ENCODE results near the gene ARHGAP28. TPM values are rescaled to one million over a fixed set of nuclear protein-coding genes. Genes with fewer than 3 reads are reported as not detected.

ARHGAP28 gene
- total and polyA plus RNA-seq, 7 donors = 0.65 to 8.8 (median 3.0) TPM

DNA sequence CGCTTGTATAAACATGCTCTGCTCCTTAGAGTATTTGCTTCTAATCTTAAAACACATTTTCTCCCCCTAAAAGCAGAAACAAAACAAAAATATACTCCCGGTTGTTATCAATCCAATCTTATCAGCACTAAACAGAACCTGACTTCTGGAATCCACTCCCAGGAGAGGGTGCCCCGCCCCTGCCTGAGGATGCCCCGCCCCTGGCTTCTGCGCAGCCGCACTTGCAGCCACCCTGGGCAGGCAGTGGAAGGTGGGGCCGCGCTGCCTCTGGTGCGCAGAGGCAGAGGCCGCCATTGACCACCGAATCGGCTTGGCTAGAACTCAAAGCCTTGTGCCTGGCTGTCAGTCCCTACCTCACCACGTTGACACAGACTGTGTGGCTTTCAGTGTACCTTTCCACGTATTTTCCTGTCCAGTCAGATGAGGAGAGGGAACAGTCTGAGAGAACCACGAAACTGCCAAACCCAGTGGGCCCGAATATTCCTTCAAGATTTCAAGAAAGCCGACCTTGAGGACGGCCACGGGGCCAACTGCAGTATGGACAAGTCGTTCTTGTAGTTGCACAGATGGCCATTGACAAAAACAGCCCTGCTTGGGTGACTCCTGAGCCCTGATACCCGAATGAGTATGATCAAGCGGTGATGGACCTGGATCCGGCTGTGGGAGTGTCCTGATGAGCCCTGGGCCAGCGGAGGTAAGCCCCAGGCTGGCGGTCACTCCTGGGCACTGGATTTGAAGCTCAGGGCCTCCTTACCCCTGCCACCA, 46.2 kb upstream of the ARHGAP28 start:
- H3K9me3 ChIP-seq = no peaks in the 10 kb centered on the region
- ATAC-seq (no peak), DNase-seq (no peak)
- TF ChIP-seq, protein P1, sequence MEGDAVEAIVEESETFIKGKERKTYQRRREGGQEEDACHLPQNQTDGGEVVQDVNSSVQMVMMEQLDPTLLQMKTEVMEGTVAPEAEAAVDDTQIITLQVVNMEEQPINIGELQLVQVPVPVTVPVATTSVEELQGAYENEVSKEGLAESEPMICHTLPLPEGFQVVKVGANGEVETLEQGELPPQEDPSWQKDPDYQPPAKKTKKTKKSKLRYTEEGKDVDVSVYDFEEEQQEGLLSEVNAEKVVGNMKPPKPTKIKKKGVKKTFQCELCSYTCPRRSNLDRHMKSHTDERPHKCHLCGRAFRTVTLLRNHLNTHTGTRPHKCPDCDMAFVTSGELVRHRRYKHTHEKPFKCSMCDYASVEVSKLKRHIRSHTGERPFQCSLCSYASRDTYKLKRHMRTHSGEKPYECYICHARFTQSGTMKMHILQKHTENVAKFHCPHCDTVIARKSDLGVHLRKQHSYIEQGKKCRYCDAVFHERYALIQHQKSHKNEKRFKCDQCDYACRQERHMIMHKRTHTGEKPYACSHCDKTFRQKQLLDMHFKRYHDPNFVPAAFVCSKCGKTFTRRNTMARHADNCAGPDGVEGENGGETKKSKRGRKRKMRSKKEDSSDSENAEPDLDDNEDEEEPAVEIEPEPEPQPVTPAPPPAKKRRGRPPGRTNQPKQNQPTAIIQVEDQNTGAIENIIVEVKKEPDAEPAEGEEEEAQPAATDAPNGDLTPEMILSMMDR (IDR thresholded peaks at IDR 0.05) = no peak
- WGBS, 3 donors = 92 to 93% (median 93%) methylated on average over 25 of the region's 25 CpGs
- no peaks in the 10 kb centered on the region for H3K36me3 ChIP-seq (ENCODE audit: insufficient read depth in 1 of 2, low read depth in 1 of 2)
- no peaks in the 10 kb centered on the region for H3K27me3 ChIP-seq (ENCODE audit: insufficient read depth in 3 of 3, low read length in 2 of 3)
- no peaks in the 10 kb centered on the region for H3K4me1 ChIP-seq
- intact Hi-C loops (cut with DNase I) = no loop called here
- no peak overlapping the region for H3K27ac ChIP-seq
- no peak overlapping the region for H3K4me3 ChIP-seq

DNA sequence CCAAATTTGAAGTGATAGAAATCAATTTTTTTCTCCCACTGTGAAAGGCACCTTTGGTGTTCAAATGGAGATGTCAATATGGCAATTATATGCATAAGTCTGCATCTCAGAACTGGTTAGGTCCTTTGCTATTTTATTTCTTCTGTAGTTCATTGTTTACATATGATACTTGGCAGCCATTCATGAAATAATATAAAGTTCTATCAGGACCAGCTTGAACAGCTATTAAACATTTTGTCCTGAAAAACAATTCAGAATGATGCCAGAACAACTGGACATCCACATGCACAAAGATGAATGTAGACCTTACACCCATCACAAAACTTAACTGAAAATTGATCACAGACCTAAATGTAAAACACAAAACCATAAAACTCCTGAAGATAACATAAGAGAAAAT, 41.8 kb upstream of the ARHGAP28 start:
- no peak overlapping the region for H3K4me3 ChIP-seq
- H3K9me3 ChIP-seq = no peaks in the 10 kb centered on the region
- ATAC-seq (no peak), DNase-seq (no peak)
- no peaks in the 10 kb centered on the region for H3K27me3 ChIP-seq (ENCODE audit: insufficient read depth in 3 of 3, low read length in 2 of 3)
- no peak overlapping the region for H3K27ac ChIP-seq
- intact Hi-C loops (cut with DNase I) = no loop called here
- no peaks in the 10 kb centered on the region for H3K4me1 ChIP-seq
- H3K36me3 ChIP-seq (ENCODE audit: insufficient read depth in 1 of 2, low read depth in 1 of 2) = no peaks in the 10 kb centered on the region
- TF ChIP-seq, protein P1 (IDR thresholded peaks at IDR 0.05) = no peak

DNA sequence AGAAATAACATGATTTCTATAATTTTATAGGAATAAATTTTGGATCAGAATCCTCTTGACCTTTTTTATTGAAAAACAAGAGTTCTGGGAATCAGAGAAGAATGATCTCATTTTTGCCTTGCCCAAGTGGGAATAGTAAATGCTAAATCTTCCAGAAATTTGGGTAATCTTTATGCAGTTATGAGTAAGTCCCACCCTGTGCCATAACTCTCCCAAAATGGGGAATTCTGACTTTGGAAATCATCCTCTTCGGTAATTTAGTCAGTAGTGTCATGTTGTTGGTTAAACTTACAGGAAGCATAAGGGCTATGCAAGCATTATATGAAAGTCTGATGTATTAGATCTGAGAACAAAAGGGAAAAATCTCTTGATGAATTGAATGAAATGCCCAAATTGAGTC, 20.6 kb upstream of the ARHGAP28 start:
- Histone ChIP-seq H3K27me3 (ENCODE audit: insufficient read depth in 3 of 3, low read length in 2 of 3) (no peaks in the 10 kb centered on the region), H3K4me1 (no peaks in the 10 kb centered on the region), H3K36me3 (ENCODE audit: insufficient read depth in 1 of 2, low read depth in 1 of 2) (no peaks in the 10 kb centered on the region), H3K27ac (no peak overlapping the region), H3K9me3 (no peaks in the 10 kb centered on the region), H3K4me3 (no peak overlapping the region)
- TF ChIP-seq, protein P1 (IDR thresholded peaks at IDR 0.05) = no peak
- intact Hi-C loops (cut with DNase I) = no loop called here
- WGBS, 3 donors = 51 to 82% (median 66%) methylated on average over 1 of the region's 1 CpG
- ATAC-seq = no peak
- no peak for DNase-seq

DNA sequence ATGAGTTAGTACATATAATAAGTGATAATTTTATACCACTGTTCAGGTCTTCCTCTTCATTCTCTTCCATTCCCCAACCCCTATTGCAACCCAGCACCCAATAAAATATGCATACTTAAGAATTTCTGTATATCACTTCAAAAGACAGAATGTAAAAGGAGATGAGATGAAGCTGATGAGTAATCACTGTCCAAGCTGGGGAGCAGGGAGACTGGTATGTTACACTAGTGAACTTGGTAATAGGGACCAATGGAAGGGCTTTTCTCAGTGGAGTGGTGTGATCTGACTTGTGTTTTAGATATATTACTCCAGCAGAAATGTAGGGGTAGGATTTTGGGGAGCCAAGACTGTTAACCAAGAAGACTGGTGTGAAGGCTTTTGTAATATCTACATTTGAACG, 18.0 kb upstream of the ARHGAP28 start:
- Histone ChIP-seq H3K27me3 (ENCODE audit: insufficient read depth in 3 of 3, low read length in 2 of 3) (no peaks in the 10 kb centered on the region), H3K36me3 (ENCODE audit: insufficient read depth in 1 of 2, low read depth in 1 of 2) (no peaks in the 10 kb centered on the region)

More for the DNA sequence above, 18.0 kb upstream of the ARHGAP28 start:
- ATAC-seq (no peak), DNase-seq (no peak)
- H3K9me3 ChIP-seq = no peaks in the 10 kb centered on the region
- WGBS, 3 donors = 52 to 100% (median 97%) methylated on average over 1 of the region's 1 CpG
- no peak overlapping the region for H3K4me3 ChIP-seq
- no peaks in the 10 kb centered on the region for H3K4me1 ChIP-seq
- intact Hi-C loops (cut with DNase I) = no loop called here
- TF ChIP-seq, protein P1 (IDR thresholded peaks at IDR 0.05) = no peak
- no peak overlapping the region for H3K27ac ChIP-seq

Measured in psoas muscle (tissue), 8 donors.